Activated B cell treated with CpG ODN at 0.5 μM for 24 hours (primary cell): ENCODE results near the gene MAML2. TPM values are rescaled to one million over a fixed set of nuclear protein-coding genes. Genes with fewer than 3 reads are reported as not detected.

Source experiments
- ATAC-seq: fragments of 200-7000 bp; cut with Tn5 transposase; one replicate; pipeline ENCODE4 v1.10.0; 2021; ENCODE audit warnings: low read depth, mild to moderate bottlenecking, moderate library complexity
- CTCF ChIA-PET: fragments of 350-600 bp; sonication (Branson Sonifier 250); formaldehyde crosslinking; loops from one replicate; lab custom pipeline; 2021; ENCODE audit warnings: antibody characterized with exemption; lab: Charles Lee
- POLR2A ChIA-PET: fragments of 350-600 bp; sonication (Branson Sonifier 250); formaldehyde crosslinking; loops from one replicate; lab custom pipeline; 2021; ENCODE audit warnings: antibody characterized with exemption; lab: Charles Lee
- DNase-seq: peaks from one replicate; pipeline ENCODE4 v3.0.0; 2022
- H3K27ac Mint-ChIP-seq: one replicate; pipeline ENCODE4 v1.8.0; 2020; ENCODE audit warnings: mixed read lengths
- H3K27me3 Mint-ChIP-seq: one replicate; pipeline ENCODE4 v1.8.0; 2021; ENCODE audit warnings: mixed read lengths
- H3K36me3 Mint-ChIP-seq: one replicate; pipeline ENCODE4 v1.8.0; 2021; ENCODE audit warnings: low read depth, mixed read lengths
- H3K4me1 Mint-ChIP-seq: one replicate; pipeline ENCODE4 v1.8.0; 2021; ENCODE audit warnings: mixed read lengths
- H3K4me3 Mint-ChIP-seq: one replicate; pipeline ENCODE4 v1.8.0; 2020; ENCODE audit warnings: mild to moderate bottlenecking, mixed read lengths
- H3K9me3 Mint-ChIP-seq: one replicate; pipeline ENCODE4 v1.8.0; 2020; ENCODE audit warnings: mixed read lengths
- intact Hi-C: fragments of 100-400 bp; cut with micrococcal nuclease; formaldehyde crosslinking; loops from one replicate; pipeline ENCODE4 v1.15.1; 2024
- total RNA-seq: library from RNA; stranded (reverse); gene quantifications from 2 replicates; pipeline ENCODE4 v1.2.3, GENCODE V29; 2022
- TF ChIP-seq, protein P1 (sequence below): fragments of 200-600 bp; IDR thresholded peaks from one replicate; pipeline ENCODE4 v1.8.0; 2022; ENCODE audit warnings: antibody characterized with exemption, mild to moderate bottlenecking

The MAML2 gene
- total RNA-seq, 1 donor from 2014 or later: 24.8 TPM

DNA sequence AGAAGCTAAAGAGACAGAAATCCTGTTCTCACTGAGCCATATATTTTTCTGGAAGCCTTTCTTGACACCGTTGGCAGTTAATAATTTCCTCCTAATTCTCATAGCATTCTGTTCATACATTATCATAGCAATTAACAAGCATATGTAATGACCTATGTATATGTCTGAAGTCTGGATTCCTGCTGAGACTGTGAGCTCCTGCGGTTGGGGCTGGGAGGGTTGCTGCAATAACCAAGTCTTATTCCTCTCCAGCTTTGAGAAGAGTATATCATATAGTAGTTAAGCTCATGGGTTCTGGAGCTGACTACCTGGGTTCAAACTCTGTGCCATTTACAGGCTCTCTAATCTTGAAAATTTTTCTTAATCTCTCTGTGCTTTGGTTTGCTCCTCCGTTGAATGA lies 175.2 kb downstream of the MAML2 start:
- H3K27me3 Mint-ChIP-seq: no peaks in the 10 kb centered on the region
- POLR2A ChIA-PET: no interaction called here
- ATAC-seq: no peak

DNA sequence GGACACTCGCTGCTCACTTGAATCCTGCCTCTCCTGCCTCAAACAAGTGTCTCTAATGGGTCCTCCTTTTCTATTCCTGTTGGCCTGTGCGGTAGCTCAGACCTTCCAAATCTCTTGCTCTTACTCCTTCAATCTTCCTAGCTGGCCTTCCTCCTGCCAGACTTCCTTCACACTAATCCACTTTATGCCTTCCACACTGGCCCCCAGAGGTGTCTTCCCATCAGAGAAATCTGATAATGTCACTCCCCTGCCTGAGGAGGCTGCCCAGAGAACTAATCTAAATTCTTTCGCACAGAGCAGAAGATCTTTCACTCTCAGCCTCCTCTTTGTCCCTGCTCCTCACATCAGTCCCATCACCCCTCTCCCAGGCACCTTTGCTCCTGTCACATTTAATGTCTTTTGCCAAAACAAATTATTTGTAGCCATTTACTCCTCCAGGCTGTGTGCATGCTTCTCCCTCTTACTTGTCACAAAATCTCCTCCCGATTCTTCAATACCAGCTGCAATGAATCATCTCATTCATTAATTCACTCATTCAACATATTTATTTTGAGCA lies 175.7 kb downstream of the MAML2 start:
- Mint-ChIP-seq H3K27me3 (no peaks in the 10 kb centered on the region), H3K36me3 (peaks cover 9% of the 10 kb centered on the region), H3K27ac (no peak overlapping the region), H3K9me3 (no peaks in the 10 kb centered on the region), H3K4me3 (no peak overlapping the region), H3K4me1 (peaks cover 17% of the 10 kb centered on the region)
- POLR2A ChIA-PET: no interaction called here
- TF ChIP-seq, protein P1, sequence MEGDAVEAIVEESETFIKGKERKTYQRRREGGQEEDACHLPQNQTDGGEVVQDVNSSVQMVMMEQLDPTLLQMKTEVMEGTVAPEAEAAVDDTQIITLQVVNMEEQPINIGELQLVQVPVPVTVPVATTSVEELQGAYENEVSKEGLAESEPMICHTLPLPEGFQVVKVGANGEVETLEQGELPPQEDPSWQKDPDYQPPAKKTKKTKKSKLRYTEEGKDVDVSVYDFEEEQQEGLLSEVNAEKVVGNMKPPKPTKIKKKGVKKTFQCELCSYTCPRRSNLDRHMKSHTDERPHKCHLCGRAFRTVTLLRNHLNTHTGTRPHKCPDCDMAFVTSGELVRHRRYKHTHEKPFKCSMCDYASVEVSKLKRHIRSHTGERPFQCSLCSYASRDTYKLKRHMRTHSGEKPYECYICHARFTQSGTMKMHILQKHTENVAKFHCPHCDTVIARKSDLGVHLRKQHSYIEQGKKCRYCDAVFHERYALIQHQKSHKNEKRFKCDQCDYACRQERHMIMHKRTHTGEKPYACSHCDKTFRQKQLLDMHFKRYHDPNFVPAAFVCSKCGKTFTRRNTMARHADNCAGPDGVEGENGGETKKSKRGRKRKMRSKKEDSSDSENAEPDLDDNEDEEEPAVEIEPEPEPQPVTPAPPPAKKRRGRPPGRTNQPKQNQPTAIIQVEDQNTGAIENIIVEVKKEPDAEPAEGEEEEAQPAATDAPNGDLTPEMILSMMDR: no peak
- CTCF ChIA-PET: no interaction called here
- DNase-seq (no peak), ATAC-seq (no peak)
- intact Hi-C loops: no loop called here

More for the DNA sequence above, 175.2 kb downstream of the MAML2 start:
- intact Hi-C loops: no loop called here
- CTCF ChIA-PET: no interaction called here
- Mint-ChIP-seq H3K36me3 (peaks cover 9% of the 10 kb centered on the region), H3K9me3 (no peaks in the 10 kb centered on the region), H3K27ac (no peak overlapping the region), H3K4me3 (no peak overlapping the region), H3K4me1 (peaks cover 21% of the 10 kb centered on the region)
- TF ChIP-seq, protein P1: no peak
- no peak for DNase-seq

DNA sequence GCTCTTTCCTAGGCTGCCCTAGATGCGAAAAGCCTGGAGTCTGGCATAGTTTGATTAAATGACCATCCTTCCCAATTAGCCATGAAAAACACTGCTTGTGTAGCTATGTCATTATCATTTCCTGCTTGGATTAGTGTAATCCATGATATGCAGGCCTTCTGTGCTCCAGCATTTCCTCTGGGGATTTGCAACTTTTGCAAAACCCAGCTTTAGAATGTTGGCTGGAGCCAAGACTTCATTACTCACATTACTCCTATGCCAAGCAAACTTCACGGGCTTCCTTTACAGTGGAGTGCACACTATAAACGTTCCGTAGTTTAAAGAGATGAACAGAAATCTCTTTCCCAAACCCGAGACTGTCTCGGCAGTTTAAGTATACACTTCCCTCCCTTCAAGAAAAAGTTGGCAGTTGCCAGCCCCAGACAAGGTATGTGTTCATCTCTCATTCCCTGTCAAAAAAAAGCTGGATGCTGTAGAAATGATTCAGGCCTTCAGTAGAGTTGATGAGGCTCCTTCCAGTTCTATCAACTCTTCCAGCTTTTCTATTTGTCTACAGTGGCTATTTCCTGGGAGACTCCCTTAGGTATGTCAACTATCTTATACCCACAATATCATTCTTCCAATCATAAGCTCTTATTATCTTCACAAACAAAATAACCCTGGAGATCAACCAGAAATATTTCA lies 180.0 kb downstream of the MAML2 start:
- DNase-seq: no peak
- no peak for ATAC-seq
- POLR2A ChIA-PET: interaction anchor here (0.6 to 0.9 kb wide), 4 partner anchors 24 to 915 kb away, joined by 3 read pairs; no protein-coding TSS in a partner anchor
- Mint-ChIP-seq H3K4me1 (peaks cover 20% of the 10 kb centered on the region), H3K27me3 (no peaks in the 10 kb centered on the region), H3K27ac (no peak overlapping the region), H3K36me3 (peaks cover 9% of the 10 kb centered on the region), H3K4me3 (no peak overlapping the region), H3K9me3 (no peaks in the 10 kb centered on the region)
- intact Hi-C loops: no loop called here
- TF ChIP-seq, protein P1: no peak
- CTCF ChIA-PET: interaction anchor here (0.8 kb wide), 1 partner anchor 180 kb away, joined by 3 read pairs; the partner anchor contains the start of gene MAML2

DNA sequence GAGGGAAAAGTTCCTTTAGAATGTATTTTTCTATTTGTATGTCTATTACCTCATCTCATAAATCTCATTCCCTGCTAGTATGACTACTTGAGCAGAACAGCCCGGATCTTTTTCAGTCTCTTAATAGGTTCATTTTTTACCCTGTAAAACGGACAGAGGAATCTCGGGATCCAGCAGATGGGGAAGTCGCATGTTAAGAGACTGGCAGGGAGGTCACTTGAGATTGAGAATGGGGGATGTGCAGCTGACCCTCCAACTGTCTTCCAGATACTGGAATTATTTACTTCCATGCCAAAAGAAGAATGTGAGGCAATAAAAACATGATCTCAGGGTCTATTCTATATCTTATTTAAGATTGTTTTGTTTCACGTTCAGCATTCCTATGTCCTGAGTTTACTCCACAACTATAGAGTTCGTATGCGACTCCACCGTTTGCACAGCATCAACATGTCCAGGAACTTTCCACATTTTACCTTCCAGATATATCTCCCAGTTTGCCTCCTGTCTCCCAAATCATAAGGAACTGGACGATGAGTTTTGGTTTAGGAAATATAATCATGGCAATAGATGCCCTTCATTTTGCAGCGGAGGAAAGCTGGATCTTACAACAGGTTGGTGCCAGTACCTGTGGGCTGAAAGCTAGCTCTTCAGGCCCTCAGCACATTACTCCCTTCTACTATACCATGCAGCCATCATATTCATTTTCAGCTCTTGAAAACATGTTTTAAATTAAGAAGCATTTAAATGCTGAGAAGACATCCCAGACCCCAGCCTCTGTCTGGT lies 181.5 kb downstream of the MAML2 start:
- CTCF ChIA-PET: no interaction called here
- peaks cover 9% of the 10 kb centered on the region for H3K36me3 Mint-ChIP-seq
- no peak overlapping the region for H3K4me3 Mint-ChIP-seq
- H3K9me3 Mint-ChIP-seq: no peaks in the 10 kb centered on the region
- TF ChIP-seq, protein P1: no peak
- DNase-seq (no peak), ATAC-seq (no peak)
- POLR2A ChIA-PET: no interaction called here
- H3K27me3 Mint-ChIP-seq: no peaks in the 10 kb centered on the region
- H3K27ac Mint-ChIP-seq: no peak overlapping the region
- intact Hi-C loops: no loop called here
- peaks cover 28% of the 10 kb centered on the region for H3K4me1 Mint-ChIP-seq

DNA sequence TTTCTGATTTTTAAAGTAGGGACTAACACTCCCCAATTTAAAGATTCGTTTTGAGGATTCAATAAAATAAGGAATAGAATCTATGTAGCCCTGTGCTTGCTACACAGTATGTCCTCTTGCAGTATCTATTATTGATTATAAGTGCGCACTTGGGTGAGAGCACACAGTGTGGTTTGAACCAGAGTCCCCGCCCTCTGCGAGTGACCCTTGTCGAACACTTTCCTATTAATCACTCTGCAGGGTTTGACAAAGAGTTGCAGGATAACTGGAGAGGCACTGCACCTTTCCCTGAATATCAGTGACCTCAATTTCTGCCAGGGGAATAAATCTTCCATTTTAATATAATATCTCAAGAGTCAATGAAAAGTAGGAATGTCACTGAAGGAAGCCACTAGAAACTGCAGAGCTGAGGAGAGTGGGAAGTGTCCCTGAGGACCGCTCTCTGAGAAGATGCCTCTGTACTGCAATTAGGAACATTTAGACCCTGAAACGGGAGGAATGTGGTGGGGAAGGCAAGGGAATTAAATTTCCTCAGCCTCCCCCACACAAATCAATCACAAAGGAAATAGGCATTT lies 182.2 kb downstream of the MAML2 start:
- no peak overlapping the region for H3K27ac Mint-ChIP-seq

More for the DNA sequence above, 182.2 kb downstream of the MAML2 start:
- intact Hi-C loops: no loop called here
- ChIA-PET POLR2A (no interaction called here), CTCF (no interaction called here)
- TF ChIP-seq, protein P1: no peak
- Mint-ChIP-seq H3K9me3 (no peaks in the 10 kb centered on the region), H3K27me3 (no peaks in the 10 kb centered on the region), H3K4me1 (peaks cover 29% of the 10 kb centered on the region), H3K36me3 (peaks cover 9% of the 10 kb centered on the region), H3K4me3 (no peak overlapping the region)
- ATAC-seq (no peak), DNase-seq (no peak)
